ENCODE measurements around the gene CCDC117. TPM values are rescaled to one million over a fixed set of nuclear protein-coding genes. Genes with fewer than 3 reads are reported as not detected.

Gene CCDC117
- total RNA-seq, 4 donors from 2014 or later, result 16.8 to 25.6 (median 20.6) TPM

GRCh38 chr22:28808716-28809355 is 36.3 kb downstream of the CCDC117 start:
- intact Hi-C loops (cut with DNase I; ENCODE audit: low total_unique reads) (no loop called here), in situ Hi-C loops (cut with MboI; ENCODE audit: low pct_ligation_motif_present in 1 of 4, low pct_unique_long_range_greater_than_20kb in 1 of 4, low sequenced_read_pairs in 3 of 4) (no loop called here)
- no peaks in the 10 kb centered on the region for H3K27me3 ChIP-seq
- TF ChIP-seq EP300 (IDR thresholded peaks at IDR 0.05; ENCODE audit: low read depth) (no peak), POLR2AphosphoS5 (IDR thresholded peaks at IDR 0.05) (no peak), POLR2A (IDR thresholded peaks at IDR 0.05) (no peak), CTCF (IDR thresholded peaks at IDR 0.05) (no peak)
- no peaks in the 10 kb centered on the region for H3K36me3 ChIP-seq
- H3K9me3 ChIP-seq, result no peaks in the 10 kb centered on the region
- peaks cover 7 to 33% (median 15%) of the 10 kb centered on the region in 4 donors for H3K4me1 ChIP-seq
- no peak overlapping the region for H3K4me3 ChIP-seq
- H3K27ac ChIP-seq, result no peak overlapping the region
- DNase-seq, result no peak

DNA sequence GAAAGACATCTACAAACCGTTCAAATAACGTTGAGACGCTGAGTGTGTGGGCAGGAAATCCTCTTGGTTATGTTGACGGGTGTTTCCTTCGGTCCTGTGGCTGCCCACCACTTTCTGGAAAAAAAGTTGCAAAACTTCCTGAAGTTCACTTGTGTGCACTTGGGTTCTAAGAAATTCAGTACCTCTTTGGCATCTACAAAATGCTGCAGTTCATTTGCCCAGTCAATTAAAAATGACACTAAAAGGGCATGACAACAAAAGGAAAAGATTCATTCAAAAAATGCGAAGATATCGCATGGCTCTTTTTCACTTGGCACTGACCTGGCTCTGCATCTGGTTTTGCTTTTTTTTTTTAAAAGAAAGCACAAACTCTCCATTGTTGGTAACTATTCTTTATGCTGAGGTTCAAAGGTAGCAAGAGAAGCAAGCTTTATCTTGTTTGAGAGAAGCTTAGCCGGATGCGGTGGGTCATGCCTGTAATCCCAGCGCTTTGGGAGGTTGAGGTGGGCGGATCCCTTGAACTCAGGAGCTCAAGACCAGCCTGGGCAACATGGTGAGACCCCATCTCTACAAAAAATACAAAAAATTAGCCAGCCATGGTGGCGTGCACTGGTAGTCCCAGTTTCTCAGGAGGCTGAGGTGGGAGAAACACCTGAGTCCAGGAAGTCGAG is 38.5 kb downstream of the CCDC117 start:
- H3K36me3 ChIP-seq, result no peaks in the 10 kb centered on the region
- TF ChIP-seq CTCF (IDR thresholded peaks at IDR 0.05), result no peak
- TF ChIP-seq POLR2AphosphoS5 (IDR thresholded peaks at IDR 0.05), result peak in 1 of 3 donors; percentile 5
- H3K27ac ChIP-seq, result peak overlapping the region; percentile 51 to 74 (median 68)
- in situ Hi-C loops (cut with MboI; ENCODE audit: low pct_ligation_motif_present in 1 of 4, low pct_unique_long_range_greater_than_20kb in 1 of 4, low sequenced_read_pairs in 3 of 4), result no loop called here
- H3K4me3 ChIP-seq, result peak overlapping the region in 1 of 4 donors; percentile 2
- intact Hi-C loops (cut with DNase I; ENCODE audit: low total_unique reads), result no loop called here
- no peak for DNase-seq
- H3K27me3 ChIP-seq, result no peaks in the 10 kb centered on the region
- no peaks in the 10 kb centered on the region for H3K9me3 ChIP-seq
- peaks cover 7 to 50% (median 24%) of the 10 kb centered on the region in 4 donors for H3K4me1 ChIP-seq
- WGBS, 2 donors (ENCODE audit: low coverage in 1 of 2), result 69% methylated on average over 10 to 13 of the region's 13 CpGs

DNA sequence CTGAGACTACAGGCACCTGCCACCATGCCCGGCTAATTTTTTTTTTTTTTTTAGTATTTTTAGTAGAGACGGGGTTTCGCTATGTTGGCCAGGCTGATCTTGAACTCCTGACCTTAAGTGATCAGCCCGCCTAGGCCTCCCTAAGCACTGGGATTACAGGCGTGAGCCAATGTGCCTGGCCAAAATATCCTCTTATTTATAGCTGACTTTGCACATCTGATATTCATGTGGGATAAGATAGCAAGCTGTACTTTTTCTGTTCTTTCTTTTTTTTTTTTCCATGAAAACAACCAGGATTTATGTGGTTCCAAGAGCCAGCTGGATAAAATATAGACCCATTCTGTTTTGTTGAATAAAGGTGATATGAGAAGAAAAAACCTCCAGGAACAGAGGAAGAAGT is 40.0 kb downstream of the CCDC117 start:
- Histone ChIP-seq H3K36me3 (no peaks in the 10 kb centered on the region), H3K4me1 (peaks cover 7 to 59% (median 27%) of the 10 kb centered on the region in 4 donors), H3K9me3 (no peaks in the 10 kb centered on the region), H3K4me3 (no peak overlapping the region), H3K27me3 (no peaks in the 10 kb centered on the region), H3K27ac (peak overlapping the region; percentile 51 to 74 (median 68))
- TF ChIP-seq POLR2A (IDR thresholded peaks at IDR 0.05) (no peak), POLR2AphosphoS5 (IDR thresholded peaks at IDR 0.05) (no peak), CTCF (IDR thresholded peaks at IDR 0.05) (no peak)
- in situ Hi-C loops (cut with MboI; ENCODE audit: low pct_ligation_motif_present in 1 of 4, low pct_unique_long_range_greater_than_20kb in 1 of 4, low sequenced_read_pairs in 3 of 4) (no loop called here), intact Hi-C loops (cut with DNase I; ENCODE audit: low total_unique reads) (no loop called here)
- 62% methylated on average over 5 of the region's 5 CpGs; no CpG with 5 or more reads in 1 of the 2 donors for WGBS, 2 donors (ENCODE audit: low coverage in 1 of 2)
- no peak for DNase-seq

DNA sequence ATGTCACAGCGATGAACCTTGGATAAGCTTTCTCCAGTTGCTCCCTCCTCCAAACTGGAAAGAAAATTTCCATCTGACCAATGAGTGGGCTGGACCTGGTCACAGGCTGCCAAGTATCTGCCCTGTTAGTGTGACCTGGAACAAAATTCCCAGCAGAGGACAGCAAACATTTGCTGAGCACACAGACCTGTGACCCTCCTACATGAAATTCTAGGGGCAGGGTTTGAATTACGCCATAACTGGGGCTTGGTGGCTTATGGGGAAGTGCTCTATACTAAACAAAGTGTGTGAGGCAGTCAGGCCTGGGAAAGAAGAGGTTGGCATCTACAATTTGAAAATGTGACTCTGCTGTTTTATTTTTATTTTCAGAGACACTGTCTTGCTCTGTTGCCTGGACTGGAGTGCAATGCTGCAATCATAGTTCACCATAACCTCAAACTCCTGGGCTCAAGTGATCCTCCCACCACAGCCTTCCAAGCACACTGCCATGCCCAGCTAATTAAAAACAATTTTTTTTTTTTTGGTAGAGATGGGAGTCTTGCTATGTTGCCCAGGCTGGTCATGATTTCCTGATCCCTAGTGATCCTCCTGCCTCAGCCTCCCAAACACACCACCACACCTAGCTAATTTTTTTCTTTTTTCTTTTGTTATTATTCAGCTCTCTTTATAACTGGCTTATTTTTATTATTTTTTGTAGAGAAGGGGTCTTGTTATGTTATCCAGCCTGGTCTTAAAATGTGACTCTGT is 41.5 kb downstream of the CCDC117 start:
- Histone ChIP-seq H3K27me3 (no peaks in the 10 kb centered on the region), H3K4me3 (no peak overlapping the region), H3K9me3 (no peaks in the 10 kb centered on the region), H3K36me3 (no peaks in the 10 kb centered on the region), H3K4me1 (peaks cover 19 to 73% (median 40%) of the 10 kb centered on the region in 4 donors), H3K27ac (peak overlapping the region; percentile 51 to 74 (median 68))
- in situ Hi-C loops (cut with MboI; ENCODE audit: low pct_ligation_motif_present in 1 of 4, low pct_unique_long_range_greater_than_20kb in 1 of 4, low sequenced_read_pairs in 3 of 4), result no loop called here
- intact Hi-C loops (cut with DNase I; ENCODE audit: low total_unique reads), result no loop called here
- WGBS, 2 donors (ENCODE audit: low coverage in 1 of 2), result 20 to 64% methylated on average over 1 to 2 of the region's 2 CpGs
- peak in 2 of 3 donors; percentile 23 to 26 for TF ChIP-seq POLR2AphosphoS5 (IDR thresholded peaks at IDR 0.05)
- no peak for TF ChIP-seq EP300 (IDR thresholded peaks at IDR 0.05; ENCODE audit: low read depth)
- no peak for TF ChIP-seq CTCF (IDR thresholded peaks at IDR 0.05)
- no peak for TF ChIP-seq POLR2A (IDR thresholded peaks at IDR 0.05)
- DNase-seq, result peak; percentile 43
